SH-SY5Y (cell line): ENCODE measurements around the gene CKM.

Experiments
- GATA2 ChIP-seq: IDR thresholded peaks from 2 replicates; pipeline ENCODE4 v1.6.1; 2011; ENCODE audit warnings: mild to moderate bottlenecking, low read depth, low read length
- GATA3 ChIP-seq: IDR thresholded peaks from 2 replicates; pipeline ENCODE4 v1.6.1; 2011; ENCODE audit warnings: low read depth, mild to moderate bottlenecking, low read length, moderate library complexity

- no peak for TF ChIP-seq GATA3
- TF ChIP-seq GATA2 = no peak
Measured at GRCh38 chr19:45306518-45307027, 16.1 kb downstream of the CKM start.
